Neuron (in vitro differentiated cells): Measurements from ENCODE around the gene C16orf86.

Experiments
- H2AFZ ChIP-seq: one replicate; pipeline ENCODE4 v1.6.1; 2013; ENCODE audit warnings: low read depth, mild to moderate bottlenecking, inconsistent platforms, low read length, moderate library complexity
- H3K27me3 ChIP-seq: one replicate; pipeline ENCODE4 v1.6.1; 2013; ENCODE audit warnings: low read length; ENCODE audit not compliant: insufficient read depth
- H3K36me3 ChIP-seq: one replicate; pipeline ENCODE4 v1.6.1; 2013; ENCODE audit warnings: low read length; ENCODE audit not compliant: insufficient read depth
- H3K4me1 ChIP-seq: one replicate; pipeline ENCODE4 v1.6.1; 2013; ENCODE audit warnings: low read length; ENCODE audit not compliant: insufficient read depth
- H3K4me3 ChIP-seq: 2 replicates; pipeline ENCODE4 v1.5.1; 2013; ENCODE audit warnings: mild to moderate bottlenecking, low read length, moderate library complexity
- H3K9me3 ChIP-seq: one replicate; pipeline ENCODE4 v1.6.1; 2013; ENCODE audit warnings: low read length

C16orf86 gene

DNA sequence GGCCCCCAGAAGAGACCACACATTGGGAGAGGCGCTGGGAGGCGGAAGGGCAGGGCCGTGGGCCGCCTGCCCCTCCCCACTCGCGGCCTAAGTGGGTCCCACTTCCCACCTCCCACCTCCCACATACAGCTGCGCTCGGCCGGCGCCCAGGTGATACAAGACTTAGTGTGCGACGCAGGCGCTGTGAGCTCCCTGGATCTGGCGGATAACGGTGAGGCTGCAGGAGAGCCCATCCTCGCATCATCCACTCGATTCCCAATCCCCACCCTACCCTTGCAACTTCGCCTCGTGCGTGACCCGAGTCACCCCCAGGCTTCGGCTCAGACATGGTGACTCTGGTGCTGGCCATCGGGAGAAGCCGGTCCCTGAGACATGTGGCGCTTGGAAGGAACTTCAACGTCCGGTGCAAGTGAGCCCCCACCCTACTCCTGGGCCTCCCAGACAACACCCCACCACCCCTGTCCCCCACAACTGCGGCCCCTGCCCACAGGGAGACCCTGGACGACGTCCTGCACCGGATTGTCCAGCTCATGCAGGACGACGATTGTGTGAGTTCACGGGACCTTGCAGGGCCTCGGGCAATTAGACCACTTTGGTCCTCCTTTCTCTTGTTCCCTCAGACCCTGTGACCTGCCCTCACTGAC is 17.7 kb upstream of the C16orf86 start:
- Histone ChIP-seq H3K27me3 (peaks cover 38% of the 10 kb centered on the region), H3K4me1 (peaks cover 8% of the 10 kb centered on the region), H3K4me3 (no peak overlapping the region)

GRCh38 chr16:67649494-67649931 is 17.1 kb upstream of the C16orf86 start:
- Histone ChIP-seq H3K4me1 (peaks cover 13% of the 10 kb centered on the region), H3K36me3 (no peaks in the 10 kb centered on the region), H3K27me3 (peaks cover 34% of the 10 kb centered on the region), H2AFZ (no peak overlapping the region), H3K9me3 (no peaks in the 10 kb centered on the region), H3K4me3 (no peak overlapping the region)

More for the DNA sequence above, 17.7 kb upstream of the C16orf86 start:
- no peak overlapping the region for H2AFZ ChIP-seq
- H3K36me3 ChIP-seq, result no peaks in the 10 kb centered on the region
- no peaks in the 10 kb centered on the region for H3K9me3 ChIP-seq

DNA sequence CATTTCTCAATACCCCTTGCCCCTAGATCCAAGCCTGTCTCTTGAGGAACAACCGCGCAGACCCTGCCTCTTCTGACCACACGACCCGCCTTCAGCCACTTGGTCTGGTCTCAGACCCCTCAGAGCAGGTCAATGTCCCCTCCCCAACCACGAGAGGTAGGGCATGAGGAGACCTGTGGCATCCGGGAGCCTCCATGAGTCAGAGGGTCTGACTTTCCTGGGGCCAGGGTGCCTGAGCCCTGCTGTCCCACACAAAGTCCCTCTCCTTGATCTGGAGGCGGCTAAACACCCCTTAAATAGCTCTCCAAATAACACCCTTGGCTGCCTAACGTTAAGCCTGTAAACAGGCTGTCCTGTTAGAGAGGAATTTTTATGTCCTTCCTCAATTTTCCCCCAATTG is 16.6 kb upstream of the C16orf86 start:
- peaks cover 36% of the 10 kb centered on the region for H3K27me3 ChIP-seq
- no peak overlapping the region for H2AFZ ChIP-seq
- H3K36me3 ChIP-seq, result no peaks in the 10 kb centered on the region
- H3K9me3 ChIP-seq, result no peaks in the 10 kb centered on the region
- peaks cover 13% of the 10 kb centered on the region for H3K4me1 ChIP-seq
- no peak overlapping the region for H3K4me3 ChIP-seq

DNA sequence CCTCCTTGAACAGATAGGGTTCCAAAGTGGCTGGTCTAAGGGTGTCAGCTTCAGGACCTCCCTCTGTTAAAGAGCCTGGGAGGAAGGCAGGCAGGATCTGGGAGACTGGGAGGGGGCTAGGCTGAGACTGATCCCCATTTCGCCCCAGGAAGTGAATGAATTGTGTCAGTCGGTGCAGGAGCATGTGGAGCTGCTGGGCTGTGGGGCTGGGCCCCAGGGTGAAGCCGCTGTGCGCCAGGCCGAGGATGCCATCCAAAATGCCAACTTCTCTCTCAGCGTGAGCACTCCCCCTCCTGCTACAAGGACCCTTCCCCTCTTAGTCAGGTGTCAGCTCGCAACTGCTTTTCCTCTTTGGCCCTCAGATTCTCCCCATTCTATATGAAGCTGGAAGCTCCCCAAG is 15.6 kb upstream of the C16orf86 start:
- H3K27me3 ChIP-seq, result peaks cover 26% of the 10 kb centered on the region
- H3K4me3 ChIP-seq, result no peak overlapping the region
- no peaks in the 10 kb centered on the region for H3K9me3 ChIP-seq
- peaks cover 13% of the 10 kb centered on the region for H3K4me1 ChIP-seq
- H2AFZ ChIP-seq, result no peak overlapping the region
- H3K36me3 ChIP-seq, result no peaks in the 10 kb centered on the region

DNA sequence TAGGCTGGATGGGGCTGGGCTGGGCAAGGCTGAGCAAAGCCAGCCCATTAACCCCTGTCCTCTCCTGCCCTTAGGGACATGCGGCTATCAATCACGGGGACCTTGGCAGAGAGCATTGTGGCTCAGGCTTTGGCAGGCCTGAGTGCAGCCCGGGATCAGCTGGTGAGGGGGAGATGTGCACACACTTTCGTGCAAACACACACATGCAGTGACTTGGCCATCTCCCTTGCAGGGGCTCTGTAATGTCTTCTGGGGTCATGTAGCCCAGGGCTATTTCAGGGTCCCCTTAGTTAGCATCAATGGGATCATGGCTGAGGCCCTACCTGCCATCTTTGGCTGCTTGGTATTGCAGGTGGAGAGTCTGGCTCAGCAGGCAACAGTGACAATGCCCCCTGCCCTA is 14.8 kb upstream of the C16orf86 start:
- H2AFZ ChIP-seq, result no peak overlapping the region
- H3K9me3 ChIP-seq, result no peaks in the 10 kb centered on the region
- H3K36me3 ChIP-seq, result peaks cover 3% of the 10 kb centered on the region
- H3K27me3 ChIP-seq, result peaks cover 21% of the 10 kb centered on the region
- no peak overlapping the region for H3K4me3 ChIP-seq
- H3K4me1 ChIP-seq, result peaks cover 13% of the 10 kb centered on the region

GRCh38 chr16:67652578-67653127 is 14.0 kb upstream of the C16orf86 start:
- H3K9me3 ChIP-seq, result no peaks in the 10 kb centered on the region
- H3K4me3 ChIP-seq, result peak overlapping the region; percentile 57
- peaks cover 13% of the 10 kb centered on the region for H3K4me1 ChIP-seq
- peaks cover 5% of the 10 kb centered on the region for H3K36me3 ChIP-seq
- no peak overlapping the region for H2AFZ ChIP-seq
- peaks cover 20% of the 10 kb centered on the region for H3K27me3 ChIP-seq

DNA sequence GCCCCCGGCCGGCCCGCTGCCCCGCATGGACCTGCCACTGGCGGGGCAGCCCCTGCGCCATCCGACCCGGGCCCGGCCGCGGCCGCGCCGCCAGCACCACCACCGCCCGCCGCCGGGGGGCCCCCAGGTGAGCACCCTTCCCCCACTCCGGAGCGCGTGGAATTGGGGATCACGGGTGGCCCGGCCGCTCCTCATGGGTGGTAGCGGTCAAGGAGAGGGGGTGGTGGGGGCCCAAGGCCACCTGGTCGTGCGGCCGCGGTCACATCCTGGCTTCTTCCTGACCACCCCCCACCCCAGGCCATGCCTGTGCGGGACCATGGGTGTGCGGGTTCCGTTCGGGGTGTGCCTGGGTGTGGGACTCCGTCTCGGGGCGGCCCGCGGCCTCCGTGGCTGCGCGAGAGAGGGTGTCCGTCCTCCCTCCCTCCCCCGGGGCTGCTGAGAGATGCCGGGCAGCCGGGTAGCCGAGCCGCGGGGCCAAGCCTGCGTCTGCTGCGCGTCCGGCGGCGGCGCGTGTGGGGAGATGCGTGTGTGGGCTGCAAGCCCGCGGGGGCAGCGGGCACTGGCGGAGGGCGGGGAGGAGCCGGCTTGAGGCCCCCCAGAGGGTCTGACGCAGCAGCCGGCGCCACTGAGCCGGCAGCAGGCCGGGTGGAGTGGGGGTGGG is 13.4 kb upstream of the C16orf86 start:
- H3K4me3 ChIP-seq, result peak overlapping the region; percentile 57
- no peak overlapping the region for H2AFZ ChIP-seq
- peaks cover 6% of the 10 kb centered on the region for H3K36me3 ChIP-seq
- H3K27me3 ChIP-seq, result peaks cover 20% of the 10 kb centered on the region
- peaks cover 13% of the 10 kb centered on the region for H3K4me1 ChIP-seq
- H3K9me3 ChIP-seq, result no peaks in the 10 kb centered on the region

GRCh38 chr16:67653789-67654402 is 12.7 kb upstream of the C16orf86 start:
- peaks cover 14% of the 10 kb centered on the region for H3K4me1 ChIP-seq
- no peak overlapping the region for H2AFZ ChIP-seq
- H3K27me3 ChIP-seq, result peaks cover 19% of the 10 kb centered on the region
- H3K36me3 ChIP-seq, result peaks cover 9% of the 10 kb centered on the region
- H3K4me3 ChIP-seq, result peak overlapping the region; percentile 57
- no peaks in the 10 kb centered on the region for H3K9me3 ChIP-seq

DNA sequence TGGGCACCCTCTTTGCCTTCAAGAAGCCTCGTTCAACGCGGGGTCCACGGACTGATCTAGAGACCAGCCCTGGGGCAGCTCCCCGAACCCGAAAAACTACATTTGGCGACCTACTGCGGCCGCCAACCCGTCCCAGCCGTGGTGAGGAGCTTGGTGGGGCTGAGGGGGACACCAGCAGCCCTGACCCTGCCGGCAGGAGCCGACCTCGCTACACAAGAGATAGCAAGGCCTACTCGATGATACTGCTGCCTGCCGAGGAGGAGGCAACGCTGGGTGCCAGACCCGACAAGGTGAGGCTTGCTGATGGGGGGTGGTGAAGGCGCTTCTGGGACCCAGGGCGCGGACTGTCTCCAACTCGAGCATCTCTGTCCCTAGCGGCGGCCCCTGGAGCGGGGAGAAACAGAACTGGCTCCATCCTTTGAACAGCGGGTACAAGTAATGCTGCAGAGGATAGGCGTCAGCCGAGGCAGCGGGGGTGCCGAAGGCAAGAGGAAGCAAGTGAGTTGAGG is 12.2 kb upstream of the C16orf86 start:
- peaks cover 20% of the 10 kb centered on the region for H3K4me1 ChIP-seq
- peaks cover 9% of the 10 kb centered on the region for H3K36me3 ChIP-seq
- no peak overlapping the region for H3K4me3 ChIP-seq
- no peak overlapping the region for H2AFZ ChIP-seq
- peaks cover 15% of the 10 kb centered on the region for H3K27me3 ChIP-seq
- no peaks in the 10 kb centered on the region for H3K9me3 ChIP-seq

DNA sequence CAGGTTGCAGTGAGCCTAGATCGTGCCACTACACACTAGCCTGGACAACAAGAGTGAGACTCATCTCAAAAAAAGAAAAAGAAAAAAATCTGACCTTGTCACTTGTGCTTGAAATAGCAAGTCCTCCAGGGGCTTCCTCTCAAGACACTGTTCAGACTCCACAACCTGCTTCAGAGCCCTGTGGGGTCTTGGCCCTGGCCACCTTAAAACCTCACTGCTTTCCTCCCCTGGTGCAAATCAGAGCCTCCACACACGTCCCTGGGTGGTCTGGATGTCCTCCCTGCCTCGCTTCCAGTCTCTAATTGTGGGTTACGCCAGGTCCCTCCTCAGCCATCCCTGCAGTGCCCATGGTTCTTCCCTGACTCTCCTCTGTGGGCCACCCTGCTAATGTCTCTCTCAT is 11.3 kb upstream of the C16orf86 start:
- H3K4me3 ChIP-seq, result no peak overlapping the region
- H2AFZ ChIP-seq, result no peak overlapping the region
- peaks cover 9% of the 10 kb centered on the region for H3K36me3 ChIP-seq
- no peaks in the 10 kb centered on the region for H3K9me3 ChIP-seq
- H3K27me3 ChIP-seq, result peaks cover 11% of the 10 kb centered on the region
- H3K4me1 ChIP-seq, result peaks cover 21% of the 10 kb centered on the region

- Histone ChIP-seq H3K27me3 (peaks cover 4% of the 10 kb centered on the region), H3K4me1 (peaks cover 26% of the 10 kb centered on the region), H2AFZ (no peak overlapping the region), H3K36me3 (peaks cover 9% of the 10 kb centered on the region), H3K4me3 (no peak overlapping the region), H3K9me3 (no peaks in the 10 kb centered on the region)
These were observed 10.1 kb upstream of the C16orf86 start for GRCh38 chr16:67656344-67657016.

GRCh38 chr16:67657017-67657608 is 9.5 kb upstream of the C16orf86 start:
- Histone ChIP-seq H2AFZ (no peak overlapping the region), H3K4me1 (peaks cover 30% of the 10 kb centered on the region), H3K4me3 (no peak overlapping the region), H3K36me3 (peaks cover 9% of the 10 kb centered on the region), H3K27me3 (peaks cover 4% of the 10 kb centered on the region), H3K9me3 (no peaks in the 10 kb centered on the region)
